GM19463 (cell line): ENCODE data around the gene SLC19A3.
A peak's percentile ranks its signal among the peaks of the same experiment; 100 is the strongest.
"Not testable (repeated sequence)": the region's sequence is repeated elsewhere in the genome, so short reads cannot be mapped to it uniquely, and the experiment has no call there.

Experiments
- ATAC-seq: cut with Tn5 transposase; IDR thresholded peaks from one replicate; pipeline ENCODE4 v1.9.1; 2021; ENCODE audit warnings: mild to moderate bottlenecking, moderate library complexity; ENCODE audit not compliant: unreplicated experiment

SLC19A3 gene

DNA sequence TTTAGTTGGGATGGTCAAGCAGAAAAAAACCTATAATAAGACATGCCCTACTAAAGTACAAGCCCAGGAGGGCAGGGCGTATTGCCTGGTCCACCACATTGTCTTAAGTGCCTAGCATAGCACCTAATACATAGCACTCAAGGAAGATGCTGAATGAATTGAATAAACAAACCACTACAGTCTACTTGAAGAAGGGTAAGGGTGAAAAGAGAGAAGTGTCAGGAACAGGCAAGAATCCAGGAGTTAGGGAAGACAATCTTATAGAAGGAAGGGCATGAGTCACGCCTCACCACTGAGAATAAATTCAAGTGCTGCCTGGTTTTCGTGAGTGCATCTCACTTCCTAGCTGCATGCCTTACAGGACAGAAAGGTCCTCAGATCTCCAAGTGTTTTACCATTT, 13.9 kb downstream of the SLC19A3 start:
- ATAC-seq: no peak

DNA sequence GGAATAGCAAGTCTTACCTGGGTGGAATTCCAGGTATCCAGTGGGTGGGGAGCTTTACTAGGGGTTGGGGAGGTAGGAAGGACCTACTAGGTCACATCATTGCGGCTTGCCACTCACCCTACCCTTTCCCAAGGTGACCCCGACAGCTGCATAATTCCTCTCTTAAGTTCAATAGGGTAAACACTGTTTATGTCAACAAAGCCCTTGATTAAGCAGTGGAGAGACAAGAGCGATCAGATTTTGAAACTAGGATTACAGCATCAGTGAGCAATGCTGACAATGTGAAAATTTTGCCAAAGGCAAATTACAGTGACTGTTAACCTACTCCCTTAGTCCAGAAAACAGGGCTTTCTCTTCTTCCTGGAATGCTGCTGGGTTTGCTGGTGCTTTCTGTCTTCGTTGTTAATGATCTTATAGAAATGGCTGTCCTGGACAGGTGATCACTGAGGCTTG, 14.5 kb downstream of the SLC19A3 start:
- no peak for ATAC-seq

DNA sequence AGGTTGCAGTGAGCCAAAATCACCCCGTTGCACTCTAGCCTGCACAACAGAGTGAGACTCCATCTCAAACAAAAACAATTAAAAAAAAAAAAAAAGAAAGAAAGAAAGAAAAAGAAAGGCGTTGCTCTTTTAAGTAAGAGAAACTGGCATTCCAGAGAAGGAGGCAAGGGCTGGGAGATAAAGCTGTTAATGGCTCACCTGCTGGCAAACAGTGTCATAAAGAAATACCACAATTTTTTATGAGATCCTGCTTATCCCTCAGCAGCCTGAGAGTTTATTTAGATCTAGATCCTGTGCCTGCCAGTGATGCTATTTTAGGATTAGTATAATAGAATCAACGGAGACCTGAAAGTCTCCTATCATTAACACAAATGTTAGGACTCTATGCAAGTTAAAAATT, 16.3 kb downstream of the SLC19A3 start:
- no peak for ATAC-seq

DNA sequence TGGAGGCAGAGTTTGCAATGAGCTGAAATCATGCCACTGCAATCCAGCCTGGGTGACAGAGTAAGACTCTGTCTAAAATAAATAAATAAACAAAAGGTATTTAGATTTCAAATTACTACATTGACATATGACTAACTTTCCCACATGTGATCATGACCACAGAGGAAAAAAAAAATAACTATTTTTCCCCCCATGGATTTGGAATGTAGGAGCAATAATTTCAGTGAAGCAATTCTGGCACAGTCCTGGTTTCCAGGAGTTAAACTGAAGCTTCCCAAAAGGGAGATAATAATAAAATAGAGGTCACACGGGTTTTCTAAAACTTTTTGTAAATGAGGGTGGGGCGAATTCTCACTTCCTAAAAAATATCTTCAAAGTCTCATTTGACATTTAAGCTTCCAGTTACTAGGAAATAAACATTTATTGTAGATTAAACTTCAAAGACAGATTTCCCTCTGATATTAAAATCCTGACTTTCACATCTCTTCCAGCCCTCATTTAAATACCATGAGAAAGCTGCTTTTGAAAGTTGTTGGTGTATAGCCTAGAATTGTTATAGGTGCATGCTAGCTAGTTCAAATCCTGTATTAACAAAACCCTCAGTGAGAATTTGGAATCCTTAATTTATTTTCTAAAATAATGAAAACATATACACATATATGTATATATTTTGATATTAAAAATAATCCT, 20.7 kb downstream of the SLC19A3 start:
- ATAC-seq: no peak

DNA sequence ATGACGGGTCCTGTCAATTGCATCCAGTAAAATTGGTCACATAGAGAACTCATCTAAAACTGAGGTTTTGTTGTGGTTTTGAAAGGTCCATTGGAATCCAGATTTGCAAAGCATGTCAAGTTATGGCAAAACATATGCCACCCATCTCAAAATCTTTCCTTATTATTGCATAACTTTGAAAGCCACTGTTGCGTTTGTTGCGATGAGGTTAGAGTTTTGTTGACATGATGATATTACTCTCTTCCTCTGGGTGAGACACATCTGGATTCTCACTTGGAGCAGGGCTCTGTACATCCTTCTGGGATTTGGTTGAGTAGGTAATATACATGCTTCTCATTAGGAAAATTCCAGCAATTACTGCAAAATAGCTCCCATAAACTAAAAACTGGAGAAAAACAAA, 30.6 kb downstream of the SLC19A3 start:
- ATAC-seq: no peak

DNA sequence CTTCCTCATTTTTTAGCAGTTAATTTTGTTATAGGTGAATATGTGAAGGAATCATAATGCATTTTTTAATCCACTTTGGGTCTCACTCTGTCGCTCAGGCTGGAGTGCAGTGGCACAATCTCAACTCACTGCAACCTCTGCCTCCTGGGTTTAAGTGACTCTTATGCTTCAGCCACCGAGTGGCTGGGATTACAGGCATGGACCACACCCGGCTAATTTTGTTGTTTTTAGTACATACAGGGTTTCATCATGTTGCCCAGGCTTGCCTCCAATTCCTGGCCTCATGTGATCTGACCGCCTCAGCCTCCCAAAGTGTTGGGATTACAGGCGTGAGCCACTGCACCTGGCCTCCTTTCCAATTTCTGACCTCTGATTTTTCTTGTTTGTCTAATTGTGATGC, 33.6 kb downstream of the SLC19A3 start:
- ATAC-seq: no peak

DNA sequence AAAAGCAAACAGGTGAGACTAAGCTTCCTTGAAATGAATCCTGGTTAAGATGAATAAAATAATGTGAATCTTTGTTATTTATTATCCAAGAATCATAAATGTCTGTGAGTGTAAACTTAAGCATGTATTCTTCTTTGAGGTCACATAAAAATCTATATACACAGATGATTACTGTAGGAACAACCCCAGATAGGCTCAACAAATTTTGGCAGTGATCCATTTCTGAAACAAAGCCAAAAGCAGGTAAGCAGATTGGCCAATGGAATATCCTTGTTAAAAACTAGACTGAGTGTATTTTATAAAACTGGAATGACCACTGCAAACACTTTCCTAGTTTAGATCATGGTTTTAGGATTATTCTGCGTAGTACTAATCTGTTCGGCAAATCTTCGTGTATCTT, 39.9 kb downstream of the SLC19A3 start:
- no peak for ATAC-seq

DNA sequence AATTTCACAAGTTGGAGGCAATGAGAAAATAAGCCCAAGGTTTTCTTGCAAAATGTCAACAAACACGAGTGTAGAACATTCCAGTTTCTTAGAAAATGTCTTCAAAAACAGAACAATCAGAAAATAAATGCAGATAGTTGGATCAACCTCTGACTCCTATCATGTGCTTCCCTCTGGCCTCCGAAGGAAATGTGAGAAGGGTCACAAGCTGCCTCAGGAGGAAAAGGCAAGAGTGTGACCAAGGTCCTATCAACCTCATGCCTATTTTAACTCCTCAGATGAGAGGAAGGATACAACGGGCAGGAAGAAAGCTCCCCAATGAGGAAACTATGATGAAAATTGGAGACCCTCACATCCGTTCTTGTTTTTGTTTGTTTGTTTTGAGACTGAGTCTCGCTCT, 43.3 kb downstream of the SLC19A3 start:
- no peak for ATAC-seq

DNA sequence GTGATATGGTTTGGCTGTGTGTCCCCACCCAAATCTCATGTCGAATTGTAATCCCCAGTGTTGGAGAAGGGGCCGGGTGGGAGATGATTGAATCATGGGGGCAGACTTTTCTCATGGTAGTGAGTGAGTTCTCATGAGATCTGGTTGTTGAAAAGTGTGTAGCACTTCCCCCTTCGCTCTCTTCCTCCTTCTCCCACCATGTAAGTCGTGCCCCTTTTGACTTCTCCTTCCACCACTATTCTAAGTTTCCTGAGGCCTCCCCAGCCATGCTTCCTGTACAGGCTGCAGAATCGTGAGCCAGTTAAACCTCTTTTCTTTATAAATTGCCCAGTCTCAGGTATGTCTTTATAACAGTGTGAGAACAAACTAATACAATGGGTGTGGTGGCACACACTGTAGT, 44.2 kb downstream of the SLC19A3 start:
- not testable (repeated sequence) for ATAC-seq

DNA sequence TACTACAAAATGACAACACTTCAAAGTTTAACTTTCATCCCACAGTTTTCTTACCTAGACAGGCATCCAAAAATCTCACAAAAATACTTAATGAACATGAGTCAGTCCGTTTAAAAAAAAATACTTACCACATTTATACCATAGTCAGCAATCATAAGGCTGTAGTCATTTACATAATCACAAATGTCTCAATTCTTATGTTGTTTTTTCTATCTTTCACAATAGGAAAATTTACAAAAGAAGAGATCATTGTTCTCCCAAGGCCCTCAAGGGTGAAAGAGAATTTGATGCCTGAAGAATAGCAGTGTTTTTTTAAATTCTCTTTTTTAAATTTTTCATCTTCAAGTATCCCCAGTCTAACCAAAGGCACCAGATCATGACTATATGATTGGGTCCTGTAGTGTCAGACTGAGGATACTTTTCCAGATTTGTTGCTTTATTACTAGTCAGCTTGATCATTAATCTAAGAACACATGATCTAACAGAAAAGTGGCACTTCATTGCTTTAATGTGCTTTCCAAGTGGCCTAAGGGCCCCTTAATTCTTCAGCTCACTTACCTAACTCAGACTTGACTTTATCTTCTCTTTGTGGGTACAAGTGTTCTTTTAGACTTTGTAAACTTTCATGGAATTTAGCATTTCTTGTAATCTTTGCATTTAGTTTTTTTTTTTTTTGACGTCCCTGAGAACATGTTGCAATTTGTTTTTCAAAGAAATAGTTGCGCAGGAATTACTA, 46.5 kb downstream of the SLC19A3 start:
- no peak for ATAC-seq

DNA sequence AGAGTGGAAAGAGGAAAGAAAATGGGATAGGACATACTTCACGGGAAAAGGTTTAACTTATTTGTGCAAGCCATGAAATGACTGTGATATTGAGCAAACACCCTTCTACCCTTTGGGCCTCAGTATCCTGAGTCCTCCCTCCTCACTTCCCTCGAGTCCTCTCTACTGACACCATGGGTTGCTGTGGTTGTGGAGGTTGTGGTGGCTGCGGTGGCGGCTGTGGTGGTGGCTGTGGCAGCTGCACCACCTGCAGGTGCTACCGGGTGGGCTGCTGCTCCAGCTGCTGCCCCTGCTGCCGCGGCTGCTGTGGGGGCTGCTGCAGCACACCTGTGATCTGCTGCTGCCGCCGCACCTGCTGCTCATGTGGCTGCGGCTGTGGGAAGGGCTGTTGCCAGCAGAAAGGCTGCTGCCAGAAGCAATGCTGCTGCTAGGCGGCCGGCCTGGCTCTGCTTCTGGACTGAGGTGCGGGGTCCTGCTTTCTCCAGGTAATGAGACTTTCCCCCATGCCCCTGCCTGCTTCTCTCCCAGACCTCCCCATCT, 51.1 kb downstream of the SLC19A3 start, which contains the start of gene SCYGR5:
TSS of gene SCYGR5 (plus strand) at position 174 of the 540 bp plus-strand sequence. CDS start at position 174, 0 bp downstream.
- ATAC-seq: not testable (repeated sequence)

DNA sequence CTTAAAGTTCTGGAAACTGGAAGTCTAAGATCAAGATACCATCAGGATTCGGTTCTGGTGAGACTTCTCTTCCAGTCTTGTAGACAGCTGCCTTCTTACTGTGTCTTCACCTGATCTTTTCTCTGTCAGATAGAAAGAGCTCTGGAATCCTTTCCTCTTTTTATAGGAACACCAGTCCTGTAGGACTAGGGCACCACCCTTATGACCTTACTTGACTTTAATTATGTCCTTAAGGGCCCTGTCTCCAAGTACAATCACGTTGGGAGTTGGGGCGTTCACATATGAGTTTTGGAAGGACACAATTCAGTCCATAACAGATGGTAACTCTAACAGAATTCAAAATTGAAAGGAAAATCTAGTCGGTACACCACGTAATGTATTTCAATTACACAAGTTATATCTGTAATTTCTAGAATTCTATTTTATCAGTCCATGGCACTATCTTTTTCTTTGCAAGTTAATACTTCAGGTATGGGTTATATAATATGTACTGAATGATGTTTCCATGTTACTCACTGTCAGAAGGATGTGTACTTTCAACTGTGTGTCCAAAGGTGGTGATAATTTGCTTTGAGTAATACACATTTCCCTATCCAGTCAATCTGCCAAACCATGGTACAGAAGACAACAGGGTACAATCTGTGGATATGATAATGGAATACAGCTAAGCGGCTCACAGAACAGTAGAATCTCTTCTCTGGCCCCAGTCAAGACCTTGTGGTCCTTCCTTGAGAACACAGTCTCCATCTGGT, 52.5 kb downstream of the SLC19A3 start:
- ATAC-seq: no peak

DNA sequence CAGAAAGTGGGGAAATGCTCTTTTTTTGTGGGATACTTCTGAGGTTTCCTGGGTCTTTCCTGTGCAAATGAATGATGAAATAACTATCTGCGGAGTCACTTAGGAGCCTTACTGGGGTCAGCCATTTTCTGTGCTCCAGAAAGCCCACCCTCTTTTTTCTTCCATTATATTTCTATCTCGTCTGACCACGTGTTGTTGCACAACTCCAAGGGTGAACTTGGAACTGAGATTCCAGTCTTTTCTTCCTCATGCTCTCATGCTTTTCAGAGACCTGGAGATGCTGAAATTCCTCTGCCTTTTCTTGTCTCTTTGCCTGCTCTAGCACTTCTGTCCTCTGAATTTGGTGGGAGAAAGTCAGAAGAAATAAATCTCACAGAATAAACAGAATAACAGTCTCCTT, 56.0 kb downstream of the SLC19A3 start:
- no peak for ATAC-seq

DNA sequence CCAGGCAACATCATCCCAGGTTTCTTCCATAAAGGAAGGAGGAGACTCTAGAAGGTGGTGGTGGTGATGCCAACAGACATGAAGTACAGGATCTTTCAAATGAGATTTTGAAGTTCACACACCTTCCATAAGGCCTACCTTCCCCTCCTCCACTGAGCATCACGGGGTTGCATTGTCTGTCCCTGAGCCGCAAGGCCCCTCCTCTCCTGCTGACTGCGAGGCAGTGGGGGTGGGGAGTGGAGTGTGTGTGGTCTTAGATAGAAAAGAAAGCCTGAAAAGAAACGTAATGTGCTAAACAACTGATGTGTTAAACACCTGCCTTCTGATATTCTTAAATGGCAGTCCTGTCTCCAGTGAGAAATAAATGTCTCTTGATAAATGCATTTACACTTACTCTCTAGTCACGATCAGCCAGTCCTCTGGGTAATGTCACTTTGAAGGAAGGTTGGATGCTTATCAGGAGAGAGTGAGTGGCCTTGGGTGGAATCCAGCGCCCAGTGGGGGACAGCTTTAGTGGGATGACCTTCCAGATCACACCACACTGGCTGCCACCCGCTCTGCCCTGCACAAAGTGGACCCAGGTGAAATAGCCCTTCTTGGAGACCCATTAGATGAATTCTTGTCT, 56.7 kb downstream of the SLC19A3 start:
- ATAC-seq: no peak

DNA sequence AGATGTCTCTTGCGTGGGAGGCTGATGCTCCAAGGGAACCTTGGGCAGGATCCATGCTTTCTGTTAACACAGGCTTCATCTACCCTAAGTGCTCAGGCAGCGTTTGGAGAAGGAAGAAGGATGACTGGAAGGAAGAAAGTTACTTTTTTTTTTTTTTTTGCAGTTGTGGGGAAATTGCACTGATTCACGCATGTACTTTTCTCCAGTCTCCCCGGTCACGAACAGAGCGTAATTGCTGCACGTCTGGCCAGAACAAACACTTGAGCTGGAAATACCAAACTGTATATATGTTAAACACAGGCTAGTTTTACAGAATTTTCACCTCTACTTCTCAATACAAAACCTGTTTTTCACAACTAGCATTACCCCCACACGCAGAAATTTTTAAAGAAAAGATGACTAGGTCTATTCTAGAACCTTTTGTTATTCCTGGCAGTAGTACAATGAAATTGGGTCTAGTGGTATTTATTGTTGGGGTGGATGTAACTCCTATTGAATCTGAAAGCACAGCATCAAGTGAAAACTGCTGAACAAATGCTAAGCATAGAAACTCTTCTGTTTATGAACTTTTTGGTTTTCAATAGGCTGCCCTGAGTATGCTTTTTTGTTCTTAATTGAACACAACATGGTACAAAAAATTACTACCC, 60.5 kb downstream of the SLC19A3 start:
- no peak for ATAC-seq

DNA sequence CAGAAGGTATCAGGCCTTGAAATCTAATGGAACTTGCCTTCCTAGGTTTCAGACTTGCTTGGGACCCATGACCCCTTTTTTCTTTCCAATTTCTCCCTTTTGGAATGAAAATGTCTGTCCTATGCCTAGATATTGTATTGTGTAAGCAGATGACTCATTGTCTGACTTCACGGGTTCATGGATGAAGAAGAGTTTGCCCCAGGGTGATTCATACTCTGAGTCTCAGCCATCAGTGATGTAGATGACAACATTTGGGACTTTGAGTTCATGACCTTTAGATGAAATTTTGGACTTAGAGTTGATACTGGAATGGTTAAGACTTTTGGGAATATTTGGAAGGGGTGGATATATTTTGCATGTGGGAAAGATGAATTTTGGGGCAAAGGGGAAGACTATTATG, 62.4 kb downstream of the SLC19A3 start:
- peak; percentile 66 for ATAC-seq

DNA sequence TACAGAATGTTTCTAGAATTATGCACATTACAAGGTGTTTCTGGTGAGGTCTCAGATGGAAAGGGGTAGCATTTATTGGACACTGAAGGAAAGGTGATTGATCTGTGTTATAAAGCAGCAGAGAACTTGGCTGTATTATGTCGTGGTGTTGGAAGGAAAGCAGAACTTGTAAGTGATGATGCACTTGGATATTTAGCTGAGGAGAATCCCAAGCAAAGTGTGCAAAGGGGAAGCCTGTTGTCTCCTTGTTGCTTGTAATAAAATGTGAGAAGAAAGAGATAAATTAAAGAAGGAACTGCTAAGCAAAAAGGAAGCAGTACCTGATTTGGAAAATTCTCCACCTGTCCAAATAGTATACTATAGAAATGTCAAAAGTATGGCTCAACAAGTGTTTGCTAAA, 63.4 kb downstream of the SLC19A3 start:
- ATAC-seq: no peak

DNA sequence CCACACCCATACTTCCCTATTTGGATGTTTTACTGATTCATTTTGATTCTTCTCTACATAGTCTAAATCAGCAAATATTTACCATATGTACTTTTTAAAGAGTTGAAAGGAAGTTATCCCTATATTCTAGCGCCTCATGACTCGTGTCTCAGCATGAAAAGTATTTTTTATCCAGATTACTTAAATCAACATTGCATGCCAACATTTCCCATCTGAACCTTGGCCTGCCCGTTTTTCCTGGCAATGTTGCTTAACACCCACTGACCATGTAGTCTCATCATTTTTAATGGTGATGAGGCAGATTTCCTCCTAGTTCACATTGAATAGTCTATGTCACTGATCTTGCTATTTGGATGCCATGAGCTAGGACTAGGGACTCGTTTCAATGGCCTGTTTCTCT, 64.4 kb downstream of the SLC19A3 start:
- no peak for ATAC-seq

DNA sequence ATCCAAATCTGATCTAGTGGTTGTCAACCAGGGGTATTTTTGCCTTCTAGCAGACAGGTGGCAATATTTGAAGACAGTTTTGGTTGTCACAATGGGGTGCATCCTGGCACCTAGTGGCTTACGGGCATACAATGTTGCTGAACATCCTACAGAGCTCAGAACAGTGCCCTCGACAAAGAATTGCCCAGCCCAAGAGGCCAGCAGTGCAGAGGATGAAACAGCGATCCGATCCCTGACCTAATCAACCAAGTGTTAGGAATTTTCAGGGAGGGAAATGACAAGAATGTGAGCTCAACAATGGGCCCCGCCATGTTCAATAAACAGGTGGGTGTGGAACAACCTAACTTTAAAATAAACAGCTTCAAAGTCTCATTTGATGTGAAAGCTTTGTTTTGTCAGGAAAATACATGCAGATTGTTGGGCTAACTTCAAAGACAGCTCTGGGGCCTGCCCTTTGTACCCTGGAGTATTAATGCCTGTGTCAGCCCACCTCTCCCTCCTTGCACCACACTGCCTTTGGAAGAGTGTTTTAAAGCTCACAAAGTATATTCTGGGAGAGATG, 73.8 kb downstream of the SLC19A3 start:
- ATAC-seq: no peak

DNA sequence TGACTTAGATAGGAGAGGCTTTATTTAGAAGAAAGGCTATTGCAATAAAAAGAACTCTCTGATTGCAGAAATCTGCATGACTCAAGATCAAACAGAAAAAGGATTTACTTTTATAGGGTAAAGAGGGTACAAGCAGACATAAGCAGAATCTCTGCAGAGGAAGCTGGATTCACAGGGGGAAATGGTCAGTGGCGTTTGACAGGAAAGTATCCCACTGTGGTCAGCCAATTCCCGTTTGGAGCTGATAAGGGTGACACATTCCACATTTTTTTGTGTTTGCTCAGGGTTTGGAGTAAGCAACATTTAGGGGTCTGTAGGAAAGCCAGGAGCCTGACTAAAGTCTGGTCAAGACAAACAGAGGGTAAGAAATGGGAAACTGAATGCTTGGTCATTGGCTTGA, 75.2 kb downstream of the SLC19A3 start:
- ATAC-seq: no peak
